Coronary artery (tissue), 2 donors: ENCODE data around the gene TIGD6.

Source experiments
- DNase-seq: peaks from one replicate; pipeline ENCODE4 v3.0.0-alpha.2; 2017; ENCODE audit warnings: low spot score
- H3K27ac ChIP-seq, 2 donors: fragments of 200-600 bp; sonication (generic); one replicate each; pipeline ENCODE4 v1.5.1; 2016 to 2019
- H3K4me3 ChIP-seq: fragments of 200-600 bp; sonication (generic); 2 replicates; pipeline ENCODE4 v1.5.1; 2016; ENCODE audit warnings: mild to moderate bottlenecking, moderate library complexity
- CTCF ChIP-seq: fragments of 200-600 bp; sonication (generic); IDR thresholded peaks from one replicate; pipeline ENCODE4 v1.5.1; 2019; ENCODE audit warnings: antibody characterized with exemption

TIGD6 gene

GRCh38 chr5:149981206-149981605, 19.2 kb downstream of the TIGD6 start:
- Histone ChIP-seq H3K4me3 (no peak overlapping the region), H3K27ac (no peak overlapping the region)
- no peak for DNase-seq
- no peak for TF ChIP-seq CTCF

DNA sequence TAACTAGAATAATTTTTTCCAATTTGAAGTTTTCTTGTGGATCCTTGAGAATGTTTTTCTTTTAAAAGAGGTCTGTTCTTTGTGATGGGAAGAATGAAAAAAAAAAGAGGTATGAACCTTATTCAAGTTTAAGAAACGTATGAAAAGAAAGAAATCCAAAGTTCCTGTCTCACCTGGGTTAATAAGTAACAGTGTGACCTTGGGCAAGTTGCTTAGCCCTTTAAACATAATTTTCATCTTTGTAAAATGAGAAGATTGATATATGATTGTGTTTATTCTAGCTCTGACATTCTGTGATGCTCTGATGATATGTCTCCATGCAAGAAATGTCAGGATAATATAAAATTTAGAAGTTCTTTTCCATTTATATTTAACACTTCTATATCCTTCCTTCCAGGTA, 20.6 kb downstream of the TIGD6 start:
- Histone ChIP-seq H3K27ac (no peak overlapping the region), H3K4me3 (no peak overlapping the region)
- DNase-seq = no peak
- TF ChIP-seq CTCF = no peak

- no peak for TF ChIP-seq CTCF
- H3K27ac ChIP-seq = no peak overlapping the region
- H3K4me3 ChIP-seq = no peak overlapping the region
- no peak for DNase-seq
These were observed 25.0 kb downstream of the TIGD6 start for GRCh38 chr5:149975409-149975808.

DNA sequence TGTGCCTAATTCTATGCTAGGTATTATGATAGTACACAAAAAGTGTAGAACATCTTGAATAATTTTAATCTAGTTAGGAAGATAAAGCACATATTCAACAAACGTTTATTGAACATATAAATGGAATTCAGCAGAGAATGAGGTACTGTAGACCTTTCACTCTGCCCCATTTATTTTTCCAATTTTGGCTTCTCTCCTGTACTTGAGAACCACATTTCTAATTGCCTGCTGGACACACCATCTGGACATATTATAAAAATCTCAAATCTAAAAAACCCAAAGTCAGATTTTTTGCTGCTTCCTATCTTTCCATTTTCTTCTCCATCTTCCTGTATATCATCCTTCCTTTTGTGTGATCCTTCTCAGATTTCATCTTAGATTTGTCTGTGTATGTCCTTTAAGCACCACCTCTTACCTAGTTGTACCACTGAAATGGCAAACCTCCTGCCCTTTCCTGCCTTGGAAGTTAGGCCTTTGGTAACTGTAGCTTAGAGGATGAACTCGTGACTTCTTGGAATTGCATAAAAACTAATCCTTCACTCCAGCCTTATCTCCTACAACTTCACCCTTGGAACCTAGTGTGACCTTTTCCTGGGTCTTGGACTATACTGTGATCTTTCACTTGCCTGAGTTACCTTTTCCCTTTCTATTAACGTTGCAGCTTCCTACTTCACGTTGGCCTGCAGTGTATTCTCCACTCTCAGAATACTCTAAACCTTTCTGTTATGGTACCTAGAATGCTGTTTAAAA, 31.1 kb downstream of the TIGD6 start:
- H3K4me3 ChIP-seq = no peak overlapping the region
- no peak for TF ChIP-seq CTCF
- no peak overlapping the region for H3K27ac ChIP-seq
- no peak for DNase-seq

DNA sequence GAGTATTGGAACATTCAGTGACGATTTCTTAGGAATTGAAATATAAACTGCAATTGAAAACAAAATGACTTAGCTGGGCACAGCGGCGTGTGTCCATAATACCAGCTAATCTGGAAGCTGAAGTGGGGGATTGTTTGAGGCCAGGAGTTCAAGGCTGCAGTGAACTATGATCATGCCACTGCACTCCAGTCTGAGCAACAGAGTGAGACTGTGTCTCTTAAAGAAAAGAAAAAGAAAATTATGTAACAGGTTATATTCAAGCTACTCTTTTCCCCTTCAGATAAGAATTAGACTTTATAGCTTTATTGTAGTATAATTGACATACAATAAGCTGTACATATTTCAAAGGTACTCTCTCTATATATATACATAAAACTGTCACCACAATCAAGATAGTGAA, 33.5 kb downstream of the TIGD6 start:
- TF ChIP-seq CTCF = no peak
- DNase-seq = no peak
- no peak overlapping the region for H3K4me3 ChIP-seq
- H3K27ac ChIP-seq = no peak overlapping the region

- no peak for DNase-seq
- H3K27ac ChIP-seq = no peak overlapping the region
These were observed 36.7 kb downstream of the TIGD6 start for GRCh38 chr5:149963729-149964128.

More at GRCh38 chr5:149963729-149964128, 36.7 kb downstream of the TIGD6 start:
- no peak for TF ChIP-seq CTCF
- no peak overlapping the region for H3K4me3 ChIP-seq
